GM23338 (cell line): ENCODE measurements around the gene PROKR1. TPM values are rescaled to one million over a fixed set of nuclear protein-coding genes. Genes with fewer than 3 reads are reported as not detected.

ENCODE experiments used
- ATAC-seq: fragments of 200-7000 bp; cut with Tn5 transposase; 3 replicates; pipeline ENCODE4 v1.9.1; 2020
- DNase-seq: peaks from one replicate; pipeline ENCODE4 v3.0.0-alpha.2; 2015; ENCODE audit warnings: low spot score
- H2AFZ ChIP-seq: fragments of 200-600 bp; sonication (generic); 2 replicates; pipeline ENCODE4 v1.8.0; 2016; ENCODE audit warnings: antibody characterized with exemption, mild to moderate bottlenecking, moderate library complexity
- H3F3A ChIP-seq: fragments of 200-600 bp; sonication (generic); replicated peaks from 2 replicates; pipeline ENCODE4 v1.8.0; 2017; ENCODE audit warnings: antibody characterized with exemption, mixed run types, low read depth
- H3K27ac ChIP-seq: fragments of 200-600 bp; sonication (generic); 2 replicates; pipeline ENCODE4 v1.6.1; 2016; ENCODE audit warnings: low read depth
- H3K27me3 ChIP-seq: fragments of 200-600 bp; sonication (generic); 2 replicates; pipeline ENCODE4 v1.8.0; 2016; ENCODE audit warnings: mild to moderate bottlenecking, mixed run types, moderate library complexity; ENCODE audit not compliant: insufficient read depth
- H3K36me3 ChIP-seq: fragments of 200-600 bp; sonication (generic); 2 replicates; pipeline ENCODE4 v1.8.0; 2016; ENCODE audit warnings: mild to moderate bottlenecking; ENCODE audit not compliant: insufficient read depth
- H3K4me1 ChIP-seq: fragments of 200-600 bp; sonication (generic); 2 replicates; pipeline ENCODE4 v1.8.0; 2016; ENCODE audit warnings: mild to moderate bottlenecking, moderate library complexity; ENCODE audit not compliant: insufficient read depth
- H3K4me2 ChIP-seq: fragments of 200-600 bp; sonication (generic); 2 replicates; pipeline ENCODE4 v1.7.1; 2017; ENCODE audit warnings: mixed run types
- H3K4me3 ChIP-seq: fragments of 200-600 bp; sonication (generic); 2 replicates; pipeline ENCODE4 v1.6.1; 2016; ENCODE audit warnings: mixed run types
- H3K79me2 ChIP-seq: fragments of 200-600 bp; sonication (generic); replicated peaks from 2 replicates; pipeline ENCODE4 v1.8.0; 2017; ENCODE audit warnings: mild to moderate bottlenecking; ENCODE audit not compliant: insufficient read depth
- H3K9me2 ChIP-seq: fragments of 200-600 bp; sonication (generic); 2 replicates; pipeline ENCODE4 v1.8.0; 2017; ENCODE audit not compliant: insufficient read depth
- H4K20me1 ChIP-seq: fragments of 200-600 bp; sonication (generic); replicated peaks from 2 replicates; pipeline ENCODE4 v1.8.0; 2017; ENCODE audit warnings: mild to moderate bottlenecking; ENCODE audit not compliant: insufficient read depth
- H3K27ac Mint-ChIP-seq: 2 replicates; pipeline ENCODE4 v1.8.0; 2020; ENCODE audit warnings: inconsistent platforms, mild to moderate bottlenecking, moderate library complexity, mixed read lengths
- H3K27me3 Mint-ChIP-seq: 3 replicates; pipeline ENCODE4 v1.8.0; 2022; ENCODE audit warnings: low read depth, mild to moderate bottlenecking, moderate library complexity, mixed read lengths, inconsistent platforms; ENCODE audit not compliant: insufficient read depth, poor library complexity
- H3K36me3 Mint-ChIP-seq: 3 replicates; pipeline ENCODE4 v1.8.0; 2021; ENCODE audit warnings: low read depth, mild to moderate bottlenecking, inconsistent platforms, moderate library complexity, mixed read lengths
- H3K4me1 Mint-ChIP-seq: 3 replicates; pipeline ENCODE4 v1.8.0; 2020; ENCODE audit warnings: mild to moderate bottlenecking, inconsistent platforms, mixed read lengths
- H3K4me3 Mint-ChIP-seq: 3 replicates; pipeline ENCODE4 v1.8.0; 2021; ENCODE audit warnings: moderate library complexity, mild to moderate bottlenecking, inconsistent platforms, mixed read lengths
- H3K9me3 Mint-ChIP-seq: 3 replicates; pipeline ENCODE4 v1.8.0; 2020; ENCODE audit warnings: moderate library complexity, mild to moderate bottlenecking, inconsistent platforms, mixed read lengths
- CREB1 ChIP-seq: fragments of 250-450 bp; sonication (Bioruptor Pico); IDR thresholded peaks from 2 replicates; pipeline ENCODE4 v1.5.0; 2020; ENCODE audit warnings: low read depth, mild to moderate bottlenecking, moderate library complexity
- EZH2 ChIP-seq: fragments of 200-600 bp; sonication (generic); IDR thresholded peaks from one replicate; pipeline ENCODE4 v1.8.0; 2017; ENCODE audit warnings: antibody characterized with exemption, mild to moderate bottlenecking, low read depth; ENCODE audit not compliant: unreplicated experiment
- JUNB ChIP-seq: IDR thresholded peaks from one replicate; pipeline ENCODE4 v1.6.1; 2016; ENCODE audit warnings: antibody characterized with exemption; ENCODE audit not compliant: unreplicated experiment
- NANOG ChIP-seq: IDR thresholded peaks from 2 replicates; pipeline ENCODE4 v1.6.1; 2016; ENCODE audit warnings: antibody characterized with exemption, borderline replicate concordance
- POLR2AphosphoS5 ChIP-seq: IDR thresholded peaks from 2 replicates; pipeline ENCODE4 v1.6.1; 2016; ENCODE audit warnings: antibody characterized with exemption, low read depth
- ZNF114 ChIP-seq: fragments of 250-450 bp; sonication (Bioruptor Pico); IDR thresholded peaks from 2 replicates; pipeline ENCODE4 v1.5.0; 2020; ENCODE audit warnings: mild to moderate bottlenecking, moderate library complexity
- ZNF331 ChIP-seq: fragments of 250-450 bp; sonication (Bioruptor Pico); IDR thresholded peaks from 2 replicates; pipeline ENCODE4 v1.5.0; 2020; ENCODE audit warnings: low read depth, mild to moderate bottlenecking, moderate library complexity
- polyA plus RNA-seq: library from polyadenylated mRNA; unstranded; fragments of >200 nt; fragmentation: Nextera tagmentation; extraction: Ambion mirVana; gene quantifications from 2 replicates; pipeline ENCODE4 v1.2.1, GENCODE V29; 2016
- total RNA-seq: library from RNA; depleted of rRNA; stranded (reverse); fragments of >200 nt; shearing (Covaris generic); gene quantifications from 2 replicates; pipeline ENCODE4 v1.2.3, GENCODE V29; 2014
- TF ChIP-seq, protein P1 (sequence below): fragments of 250-450 bp; sonication (Bioruptor Pico); IDR thresholded peaks from 2 replicates; pipeline ENCODE4 v1.5.0; 2020; ENCODE audit warnings: mild to moderate bottlenecking, moderate library complexity
- TF ChIP-seq, protein P2 (sequence below): IDR thresholded peaks from one replicate; pipeline ENCODE4 v1.6.1; 2018; ENCODE audit warnings: antibody characterized with exemption; ENCODE audit not compliant: unreplicated experiment
- TF ChIP-seq, protein P3 (sequence below), 2 experiments: fragments of 200-600 bp in 1 of 2; sonication (generic) in 1 of 2; conservative IDR thresholded peaks; 2 replicates each; pipeline versions ENCODE4 v1.5.1 to v1.6.1; 2016 to 2017; ENCODE audit warnings: antibody characterized with exemption in 2 of 2, low read depth in 2 of 2, mild to moderate bottlenecking in 2 of 2, moderate library complexity in 1 of 2

Gene PROKR1
- total and polyA plus RNA-seq, 2 experiments from 2014 or later, result 0.61 to 5.3 TPM

DNA sequence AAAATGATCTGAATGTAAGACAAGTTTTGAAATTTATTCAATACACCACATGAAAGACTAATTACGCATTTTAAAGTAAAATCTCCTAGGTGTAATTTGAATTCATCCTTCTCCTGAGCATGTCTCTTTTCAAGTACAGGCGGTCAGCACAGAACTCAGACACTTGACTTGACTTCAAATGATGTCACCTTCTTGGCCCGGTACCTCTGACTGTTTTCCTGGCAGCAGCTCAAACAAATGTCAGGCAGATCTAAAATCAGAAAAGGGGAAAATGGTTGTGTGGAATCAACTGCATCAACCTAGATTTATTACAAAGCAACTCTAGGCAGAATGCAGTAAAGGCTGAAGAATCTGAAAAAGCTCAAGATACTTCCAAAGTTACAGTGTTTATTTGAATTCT lies 11.4 kb upstream of the PROKR1 start (continued):
- TF ChIP-seq, protein P1, sequence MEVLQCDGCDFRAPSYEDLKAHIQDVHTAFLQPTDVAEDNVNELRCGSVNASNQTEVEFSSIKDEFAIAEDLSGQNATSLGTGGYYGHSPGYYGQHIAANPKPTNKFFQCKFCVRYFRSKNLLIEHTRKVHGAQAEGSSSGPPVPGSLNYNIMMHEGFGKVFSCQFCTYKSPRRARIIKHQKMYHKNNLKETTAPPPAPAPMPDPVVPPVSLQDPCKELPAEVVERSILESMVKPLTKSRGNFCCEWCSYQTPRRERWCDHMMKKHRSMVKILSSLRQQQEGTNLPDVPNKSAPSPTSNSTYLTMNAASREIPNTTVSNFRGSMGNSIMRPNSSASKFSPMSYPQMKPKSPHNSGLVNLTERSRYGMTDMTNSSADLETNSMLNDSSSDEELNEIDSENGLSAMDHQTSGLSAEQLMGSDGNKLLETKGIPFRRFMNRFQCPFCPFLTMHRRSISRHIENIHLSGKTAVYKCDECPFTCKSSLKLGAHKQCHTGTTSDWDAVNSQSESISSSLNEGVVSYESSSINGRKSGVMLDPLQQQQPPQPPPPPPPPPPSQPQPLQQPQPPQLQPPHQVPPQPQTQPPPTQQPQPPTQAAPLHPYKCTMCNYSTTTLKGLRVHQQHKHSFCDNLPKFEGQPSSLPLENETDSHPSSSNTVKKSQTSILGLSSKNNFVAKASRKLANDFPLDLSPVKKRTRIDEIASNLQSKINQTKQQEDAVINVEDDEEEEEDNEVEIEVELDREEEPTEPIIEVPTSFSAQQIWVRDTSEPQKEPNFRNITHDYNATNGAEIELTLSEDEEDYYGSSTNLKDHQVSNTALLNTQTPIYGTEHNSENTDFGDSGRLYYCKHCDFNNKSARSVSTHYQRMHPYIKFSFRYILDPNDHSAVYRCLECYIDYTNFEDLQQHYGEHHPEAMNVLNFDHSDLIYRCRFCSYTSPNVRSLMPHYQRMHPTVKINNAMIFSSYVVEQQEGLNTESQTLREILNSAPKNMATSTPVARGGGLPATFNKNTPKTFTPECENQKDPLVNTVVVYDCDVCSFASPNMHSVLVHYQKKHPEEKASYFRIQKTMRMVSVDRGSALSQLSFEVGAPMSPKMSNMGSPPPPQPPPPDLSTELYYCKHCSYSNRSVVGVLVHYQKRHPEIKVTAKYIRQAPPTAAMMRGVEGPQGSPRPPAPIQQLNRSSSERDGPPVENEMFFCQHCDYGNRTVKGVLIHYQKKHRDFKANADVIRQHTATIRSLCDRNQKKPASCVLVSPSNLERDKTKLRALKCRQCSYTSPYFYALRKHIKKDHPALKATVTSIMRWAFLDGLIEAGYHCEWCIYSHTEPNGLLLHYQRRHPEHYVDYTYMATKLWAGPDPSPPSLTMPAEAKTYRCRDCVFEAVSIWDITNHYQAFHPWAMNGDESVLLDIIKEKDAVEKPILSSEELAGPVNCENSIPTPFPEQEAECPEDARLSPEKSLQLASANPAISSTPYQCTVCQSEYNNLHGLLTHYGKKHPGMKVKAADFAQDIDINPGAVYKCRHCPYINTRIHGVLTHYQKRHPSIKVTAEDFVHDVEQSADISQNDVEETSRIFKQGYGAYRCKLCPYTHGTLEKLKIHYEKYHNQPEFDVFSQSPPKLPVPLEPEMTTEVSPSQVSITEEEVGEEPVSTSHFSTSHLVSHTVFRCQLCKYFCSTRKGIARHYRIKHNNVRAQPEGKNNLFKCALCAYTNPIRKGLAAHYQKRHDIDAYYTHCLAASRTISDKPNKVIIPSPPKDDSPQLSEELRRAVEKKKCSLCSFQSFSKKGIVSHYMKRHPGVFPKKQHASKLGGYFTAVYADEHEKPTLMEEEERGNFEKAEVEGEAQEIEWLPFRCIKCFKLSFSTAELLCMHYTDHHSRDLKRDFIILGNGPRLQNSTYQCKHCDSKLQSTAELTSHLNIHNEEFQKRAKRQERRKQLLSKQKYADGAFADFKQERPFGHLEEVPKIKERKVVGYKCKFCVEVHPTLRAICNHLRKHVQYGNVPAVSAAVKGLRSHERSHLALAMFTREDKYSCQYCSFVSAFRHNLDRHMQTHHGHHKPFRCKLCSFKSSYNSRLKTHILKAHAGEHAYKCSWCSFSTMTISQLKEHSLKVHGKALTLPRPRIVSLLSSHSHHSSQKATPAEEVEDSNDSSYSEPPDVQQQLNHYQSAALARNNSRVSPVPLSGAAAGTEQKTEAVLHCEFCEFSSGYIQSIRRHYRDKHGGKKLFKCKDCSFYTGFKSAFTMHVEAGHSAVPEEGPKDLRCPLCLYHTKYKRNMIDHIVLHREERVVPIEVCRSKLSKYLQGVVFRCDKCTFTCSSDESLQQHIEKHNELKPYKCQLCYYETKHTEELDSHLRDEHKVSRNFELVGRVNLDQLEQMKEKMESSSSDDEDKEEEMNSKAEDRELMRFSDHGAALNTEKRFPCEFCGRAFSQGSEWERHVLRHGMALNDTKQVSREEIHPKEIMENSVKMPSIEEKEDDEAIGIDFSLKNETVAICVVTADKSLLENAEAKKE (CRISPR knock-in tag), result no peak

DNA sequence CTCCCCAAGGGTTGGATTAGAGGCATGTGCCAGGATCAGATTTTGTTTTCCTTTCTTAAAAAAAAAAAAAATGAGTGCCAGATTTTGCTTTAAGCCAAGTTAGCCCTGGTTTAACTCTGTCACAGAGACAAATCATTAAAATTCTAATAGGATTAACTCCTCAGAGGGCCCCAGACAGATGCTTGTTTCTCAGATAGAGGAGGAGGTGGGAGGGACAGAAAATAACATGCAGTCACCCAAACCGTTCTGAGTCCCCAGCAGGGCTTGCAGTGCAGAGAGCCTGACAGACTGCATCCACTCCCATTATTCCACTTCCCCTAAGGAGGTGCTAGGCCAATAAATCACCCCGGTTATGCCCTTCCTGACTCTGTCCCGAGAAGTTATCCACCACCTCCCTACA lies 6.3 kb upstream of the PROKR1 start:
- H3K27ac Mint-ChIP-seq, result no peak overlapping the region
- Histone ChIP-seq H3K4me1 (no peaks in the 10 kb centered on the region), H3K79me2 (no peaks in the 10 kb centered on the region), H3K27ac (no peak overlapping the region), H3K4me3 (no peak overlapping the region), H3K36me3 (no peaks in the 10 kb centered on the region), H3F3A (no peaks in the 10 kb centered on the region), H4K20me1 (no peaks in the 10 kb centered on the region), H2AFZ (no peak overlapping the region), H3K27me3 (peaks cover 3% of the 10 kb centered on the region), H3K9me2 (0 out of 2 replicates have a peak, but pooled peaks cover 4% of the 10 kb centered on the region), H3K4me2 (no peak overlapping the region)
- peaks cover 5% of the 10 kb centered on the region; the same call in 1 of the 3 replicates for H3K36me3 Mint-ChIP-seq
- H3K4me1 Mint-ChIP-seq, result peaks cover 5% of the 10 kb centered on the region; the same call in 2 of the 3 replicates
- H3K9me3 Mint-ChIP-seq, result peaks cover 7% of the 10 kb centered on the region; the same call in 1 of the 3 replicates
- ATAC-seq (no peak), DNase-seq (no peak)
- TF ChIP-seq EZH2 (no peak), ZNF114 (CRISPR knock-in tag) (no peak), JUNB (no peak), CREB1 (CRISPR knock-in tag) (no peak), POLR2AphosphoS5 (no peak), ZNF331 (CRISPR knock-in tag) (no peak), NANOG (no peak)
- TF ChIP-seq, protein P2, sequence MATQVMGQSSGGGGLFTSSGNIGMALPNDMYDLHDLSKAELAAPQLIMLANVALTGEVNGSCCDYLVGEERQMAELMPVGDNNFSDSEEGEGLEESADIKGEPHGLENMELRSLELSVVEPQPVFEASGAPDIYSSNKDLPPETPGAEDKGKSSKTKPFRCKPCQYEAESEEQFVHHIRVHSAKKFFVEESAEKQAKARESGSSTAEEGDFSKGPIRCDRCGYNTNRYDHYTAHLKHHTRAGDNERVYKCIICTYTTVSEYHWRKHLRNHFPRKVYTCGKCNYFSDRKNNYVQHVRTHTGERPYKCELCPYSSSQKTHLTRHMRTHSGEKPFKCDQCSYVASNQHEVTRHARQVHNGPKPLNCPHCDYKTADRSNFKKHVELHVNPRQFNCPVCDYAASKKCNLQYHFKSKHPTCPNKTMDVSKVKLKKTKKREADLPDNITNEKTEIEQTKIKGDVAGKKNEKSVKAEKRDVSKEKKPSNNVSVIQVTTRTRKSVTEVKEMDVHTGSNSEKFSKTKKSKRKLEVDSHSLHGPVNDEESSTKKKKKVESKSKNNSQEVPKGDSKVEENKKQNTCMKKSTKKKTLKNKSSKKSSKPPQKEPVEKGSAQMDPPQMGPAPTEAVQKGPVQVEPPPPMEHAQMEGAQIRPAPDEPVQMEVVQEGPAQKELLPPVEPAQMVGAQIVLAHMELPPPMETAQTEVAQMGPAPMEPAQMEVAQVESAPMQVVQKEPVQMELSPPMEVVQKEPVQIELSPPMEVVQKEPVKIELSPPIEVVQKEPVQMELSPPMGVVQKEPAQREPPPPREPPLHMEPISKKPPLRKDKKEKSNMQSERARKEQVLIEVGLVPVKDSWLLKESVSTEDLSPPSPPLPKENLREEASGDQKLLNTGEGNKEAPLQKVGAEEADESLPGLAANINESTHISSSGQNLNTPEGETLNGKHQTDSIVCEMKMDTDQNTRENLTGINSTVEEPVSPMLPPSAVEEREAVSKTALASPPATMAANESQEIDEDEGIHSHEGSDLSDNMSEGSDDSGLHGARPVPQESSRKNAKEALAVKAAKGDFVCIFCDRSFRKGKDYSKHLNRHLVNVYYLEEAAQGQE, result no peak
- TF ChIP-seq, protein P3, sequence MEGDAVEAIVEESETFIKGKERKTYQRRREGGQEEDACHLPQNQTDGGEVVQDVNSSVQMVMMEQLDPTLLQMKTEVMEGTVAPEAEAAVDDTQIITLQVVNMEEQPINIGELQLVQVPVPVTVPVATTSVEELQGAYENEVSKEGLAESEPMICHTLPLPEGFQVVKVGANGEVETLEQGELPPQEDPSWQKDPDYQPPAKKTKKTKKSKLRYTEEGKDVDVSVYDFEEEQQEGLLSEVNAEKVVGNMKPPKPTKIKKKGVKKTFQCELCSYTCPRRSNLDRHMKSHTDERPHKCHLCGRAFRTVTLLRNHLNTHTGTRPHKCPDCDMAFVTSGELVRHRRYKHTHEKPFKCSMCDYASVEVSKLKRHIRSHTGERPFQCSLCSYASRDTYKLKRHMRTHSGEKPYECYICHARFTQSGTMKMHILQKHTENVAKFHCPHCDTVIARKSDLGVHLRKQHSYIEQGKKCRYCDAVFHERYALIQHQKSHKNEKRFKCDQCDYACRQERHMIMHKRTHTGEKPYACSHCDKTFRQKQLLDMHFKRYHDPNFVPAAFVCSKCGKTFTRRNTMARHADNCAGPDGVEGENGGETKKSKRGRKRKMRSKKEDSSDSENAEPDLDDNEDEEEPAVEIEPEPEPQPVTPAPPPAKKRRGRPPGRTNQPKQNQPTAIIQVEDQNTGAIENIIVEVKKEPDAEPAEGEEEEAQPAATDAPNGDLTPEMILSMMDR (conservative IDR thresholded peaks at IDR 0.05; ENCODE audit: low read depth in 2 of 2), result no peak
- H3K27me3 Mint-ChIP-seq, result peaks cover 5% of the 10 kb centered on the region
- H3K4me3 Mint-ChIP-seq, result no peak overlapping the region
